Neural progenitor cell (in vitro differentiated cells): Measurements from ENCODE around the gene THOC2. TPM values are rescaled to one million over a fixed set of nuclear protein-coding genes. Genes with fewer than 3 reads are reported as not detected.

Source experiments
- DNase-seq: peaks from one replicate; pipeline ENCODE4 v3.0.0-alpha.2; 2016; ENCODE audit warnings: low spot score
- H2AFZ ChIP-seq: fragments of 200-600 bp; sonication (generic); replicated peaks from 2 replicates; pipeline ENCODE4 v1.6.1; 2016; ENCODE audit warnings: antibody characterized with exemption
- H3F3A ChIP-seq: fragments of 200-600 bp; sonication (generic); 2 replicates; pipeline ENCODE4 v1.6.1; 2016; ENCODE audit warnings: antibody characterized with exemption, low read depth
- H3K27ac ChIP-seq: fragments of 200-600 bp; sonication (generic); 2 replicates; pipeline ENCODE4 v1.5.1; 2016; ENCODE audit warnings: mild to moderate bottlenecking
- H3K27me3 ChIP-seq: fragments of 200-600 bp; sonication (generic); 2 replicates; pipeline ENCODE4 v1.6.1; 2016; ENCODE audit warnings: mild to moderate bottlenecking, moderate library complexity
- H3K36me3 ChIP-seq: fragments of 200-600 bp; sonication (generic); 2 replicates; pipeline ENCODE4 v1.5.1; 2016
- H3K4me1 ChIP-seq: fragments of 200-600 bp; sonication (generic); 2 replicates; pipeline ENCODE4 v1.6.1; 2016; ENCODE audit warnings: mixed run types
- H3K4me2 ChIP-seq: fragments of 200-600 bp; sonication (generic); 2 replicates; pipeline ENCODE4 v1.6.1; 2016
- H3K4me3 ChIP-seq: fragments of 200-600 bp; sonication (generic); 2 replicates; pipeline ENCODE4 v1.5.1; 2016
- H3K79me2 ChIP-seq: fragments of 200-600 bp; sonication (generic); 2 replicates; pipeline ENCODE4 v1.6.1; 2016; ENCODE audit warnings: low read depth
- H3K9ac ChIP-seq: fragments of 200-600 bp; sonication (generic); 2 replicates; pipeline ENCODE4 v1.6.1; 2016
- H3K9me3 ChIP-seq: fragments of 200-600 bp; sonication (generic); 2 replicates; pipeline ENCODE4 v1.5.1; 2016; ENCODE audit warnings: low read depth
- H4K20me1 ChIP-seq: fragments of 200-600 bp; sonication (generic); 2 replicates; pipeline ENCODE4 v1.6.1; 2016; ENCODE audit warnings: low read depth
- H3K27ac Mint-ChIP-seq: 3 replicates; pipeline ENCODE4 v1.8.0; 2021; ENCODE audit warnings: mixed read lengths
- H3K27me3 Mint-ChIP-seq: 2 replicates; pipeline ENCODE4 v1.8.0; 2022; ENCODE audit warnings: low read depth, mild to moderate bottlenecking, inconsistent platforms, moderate library complexity, mixed read lengths; ENCODE audit not compliant: insufficient read depth
- H3K36me3 Mint-ChIP-seq: 3 replicates; pipeline ENCODE4 v1.8.0; 2021; ENCODE audit warnings: mixed read lengths
- H3K4me1 Mint-ChIP-seq: 3 replicates; pipeline ENCODE4 v1.8.0; 2021; ENCODE audit warnings: mixed read lengths
- H3K4me3 Mint-ChIP-seq: 3 replicates; pipeline ENCODE4 v1.8.0; 2021; ENCODE audit warnings: mild to moderate bottlenecking, moderate library complexity, mixed read lengths
- H3K9me3 Mint-ChIP-seq: 3 replicates; pipeline ENCODE4 v1.8.0; 2020; ENCODE audit warnings: mixed read lengths
- CTCF ChIP-seq: fragments of 200-600 bp; sonication (generic); IDR thresholded peaks from 2 replicates; pipeline ENCODE4 v1.5.1; 2017; ENCODE audit warnings: antibody characterized with exemption, mild to moderate bottlenecking
- EZH2 ChIP-seq: fragments of 200-600 bp; sonication (generic); IDR thresholded peaks from 2 replicates; pipeline ENCODE4 v1.6.1; 2017; ENCODE audit warnings: antibody characterized with exemption, mild to moderate bottlenecking, moderate library complexity
- EZH2phosphoT487 ChIP-seq: fragments of 200-600 bp; sonication (generic); IDR thresholded peaks from 2 replicates; pipeline ENCODE4 v1.6.1; 2017; ENCODE audit warnings: antibody characterized with exemption
- total RNA-seq: library from RNA; depleted of rRNA; stranded (reverse); fragments of >200 nt; gene quantifications from 2 replicates; pipeline ENCODE4 v1.2.3, GENCODE V29; 2015; ENCODE audit warnings: low replicate concordance

The THOC2 gene
- total RNA-seq, 1 donor from 2014 or later = 201 TPM

DNA sequence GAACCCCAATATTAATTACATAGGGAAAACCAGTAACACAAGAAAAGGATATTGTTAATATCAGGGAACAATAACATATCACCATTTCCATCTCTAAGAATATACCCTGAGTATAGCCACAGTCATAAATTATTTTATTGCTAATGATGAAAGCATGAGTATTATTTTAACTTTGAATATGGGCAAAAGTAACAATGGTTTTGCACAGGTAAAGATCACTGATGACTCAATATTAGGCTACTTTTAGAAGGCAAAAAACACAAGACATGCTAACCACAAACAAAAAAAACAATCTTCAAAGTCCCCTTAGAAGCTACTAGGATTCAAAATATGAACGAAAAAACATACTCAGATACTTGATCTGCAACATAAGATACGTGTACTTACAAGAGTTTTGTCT is 36.5 kb downstream of the THOC2 start:
- Histone ChIP-seq H3K27me3 (no peaks in the 10 kb centered on the region), H3K36me3 (no peaks in the 10 kb centered on the region), H3K4me3 (no peak overlapping the region), H3K9me3 (no peaks in the 10 kb centered on the region), H3K27ac (no peak overlapping the region), H3K9ac (no peak overlapping the region), H3K4me2 (no peak overlapping the region), H3K79me2 (no peaks in the 10 kb centered on the region), H3K4me1 (no peaks in the 10 kb centered on the region), H2AFZ (no peak overlapping the region), H3F3A (no peaks in the 10 kb centered on the region), H4K20me1 (no peaks in the 10 kb centered on the region)
- H3K36me3 Mint-ChIP-seq = peaks cover 4% of the 10 kb centered on the region
- H3K27ac Mint-ChIP-seq = no peak overlapping the region
- DNase-seq = no peak
- H3K4me1 Mint-ChIP-seq = no peaks in the 10 kb centered on the region
- no peaks in the 10 kb centered on the region for H3K9me3 Mint-ChIP-seq
- H3K4me3 Mint-ChIP-seq = no peak overlapping the region
- no peak for TF ChIP-seq EZH2
- TF ChIP-seq CTCF = no peak
- TF ChIP-seq EZH2phosphoT487 = no peak
- H3K27me3 Mint-ChIP-seq = peaks cover 4% of the 10 kb centered on the region

DNA sequence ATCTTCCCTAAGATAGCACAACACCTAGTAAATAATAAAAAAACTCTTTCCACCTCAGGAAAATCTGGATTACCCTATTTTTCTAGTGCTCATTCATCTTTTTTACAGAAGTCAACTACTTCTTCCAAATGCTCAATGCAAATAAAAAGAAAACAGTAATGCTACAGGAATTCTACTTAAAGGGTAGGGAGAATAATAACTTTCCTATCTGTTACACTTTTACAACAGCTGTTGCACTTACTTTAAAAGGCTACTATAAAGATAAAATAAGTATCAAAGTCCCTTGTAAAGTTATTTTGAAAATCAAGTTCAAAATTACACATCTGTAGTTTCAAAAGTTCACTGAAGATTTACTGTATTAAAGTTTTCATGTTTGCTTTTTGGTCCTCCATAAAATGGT is 37.6 kb downstream of the THOC2 start:
- H3K4me1 ChIP-seq = no peaks in the 10 kb centered on the region
- H3K4me2 ChIP-seq = no peak overlapping the region
- H3K4me3 ChIP-seq = no peak overlapping the region
- no peak overlapping the region for H2AFZ ChIP-seq
- Mint-ChIP-seq H3K36me3 (peaks cover 4% of the 10 kb centered on the region), H3K27me3 (peaks cover 4% of the 10 kb centered on the region), H3K27ac (no peak overlapping the region), H3K4me3 (no peak overlapping the region), H3K4me1 (no peaks in the 10 kb centered on the region), H3K9me3 (no peaks in the 10 kb centered on the region)
- H3F3A ChIP-seq = no peaks in the 10 kb centered on the region
- no peaks in the 10 kb centered on the region for H3K36me3 ChIP-seq
- TF ChIP-seq EZH2 (no peak), CTCF (no peak), EZH2phosphoT487 (no peak)
- H3K9ac ChIP-seq = no peak overlapping the region
- no peaks in the 10 kb centered on the region for H4K20me1 ChIP-seq
- H3K27me3 ChIP-seq = no peaks in the 10 kb centered on the region
- H3K9me3 ChIP-seq = no peaks in the 10 kb centered on the region
- H3K27ac ChIP-seq = no peak overlapping the region
- no peaks in the 10 kb centered on the region for H3K79me2 ChIP-seq
- no peak for DNase-seq

GRCh38 chrX:123691776-123692175 is 41.1 kb downstream of the THOC2 start:
- Mint-ChIP-seq H3K27me3 (peaks cover 2% of the 10 kb centered on the region), H3K4me1 (no peaks in the 10 kb centered on the region), H3K4me3 (no peak overlapping the region), H3K9me3 (no peaks in the 10 kb centered on the region), H3K36me3 (peaks cover 2% of the 10 kb centered on the region), H3K27ac (no peak overlapping the region)
- no peak overlapping the region for H2AFZ ChIP-seq
- no peak overlapping the region for H3K4me2 ChIP-seq
- no peaks in the 10 kb centered on the region for H3K79me2 ChIP-seq
- no peak overlapping the region for H3K27ac ChIP-seq
- H3K27me3 ChIP-seq = no peaks in the 10 kb centered on the region
- no peak for TF ChIP-seq EZH2
- TF ChIP-seq CTCF = no peak
- no peak for TF ChIP-seq EZH2phosphoT487
- H3K36me3 ChIP-seq = no peaks in the 10 kb centered on the region
- no peaks in the 10 kb centered on the region for H3F3A ChIP-seq
- H3K9ac ChIP-seq = no peak overlapping the region
- H4K20me1 ChIP-seq = no peaks in the 10 kb centered on the region
- no peaks in the 10 kb centered on the region for H3K9me3 ChIP-seq
- no peak for DNase-seq
- H3K4me3 ChIP-seq = no peak overlapping the region
- no peaks in the 10 kb centered on the region for H3K4me1 ChIP-seq

- no peak overlapping the region for H2AFZ ChIP-seq
Observed at GRCh38 chrX:123688524-123688923, 44.3 kb downstream of the THOC2 start.

More at GRCh38 chrX:123688524-123688923, 44.3 kb downstream of the THOC2 start:
- no peaks in the 10 kb centered on the region for H3F3A ChIP-seq
- H3K4me3 ChIP-seq = no peak overlapping the region
- H3K36me3 ChIP-seq = peaks cover 7% of the 10 kb centered on the region
- no peaks in the 10 kb centered on the region for H3K4me1 Mint-ChIP-seq
- no peaks in the 10 kb centered on the region for H3K9me3 Mint-ChIP-seq
- H3K9me3 ChIP-seq = no peaks in the 10 kb centered on the region
- H3K27me3 ChIP-seq = no peaks in the 10 kb centered on the region
- TF ChIP-seq EZH2phosphoT487 = no peak
- TF ChIP-seq CTCF = no peak
- no peak for TF ChIP-seq EZH2
- H3K4me1 ChIP-seq = no peaks in the 10 kb centered on the region
- peaks cover under 1% of the 10 kb centered on the region for H3K27me3 Mint-ChIP-seq
- no peak overlapping the region for H3K9ac ChIP-seq
- H3K4me3 Mint-ChIP-seq = no peak overlapping the region
- peaks cover 5% of the 10 kb centered on the region for H3K36me3 Mint-ChIP-seq
- H3K27ac Mint-ChIP-seq = no peak overlapping the region
- no peak overlapping the region for H3K4me2 ChIP-seq
- H4K20me1 ChIP-seq = no peaks in the 10 kb centered on the region
- no peak overlapping the region for H3K27ac ChIP-seq
- no peaks in the 10 kb centered on the region for H3K79me2 ChIP-seq
- DNase-seq = no peak
